ENCODE measurements around the gene STPG1. TPM values are rescaled to one million over a fixed set of nuclear protein-coding genes. Genes with fewer than 3 reads are reported as not detected.
A peak's percentile ranks its signal among the peaks of the same experiment; 100 is the strongest.

The STPG1 gene
- total and polyA plus RNA-seq, 9 of the 15 experiments (the other 6 are each of a cell fraction or from before 2014, with no cell fraction given): 5.0 to 11.9 (median 8.3) TPM

DNA sequence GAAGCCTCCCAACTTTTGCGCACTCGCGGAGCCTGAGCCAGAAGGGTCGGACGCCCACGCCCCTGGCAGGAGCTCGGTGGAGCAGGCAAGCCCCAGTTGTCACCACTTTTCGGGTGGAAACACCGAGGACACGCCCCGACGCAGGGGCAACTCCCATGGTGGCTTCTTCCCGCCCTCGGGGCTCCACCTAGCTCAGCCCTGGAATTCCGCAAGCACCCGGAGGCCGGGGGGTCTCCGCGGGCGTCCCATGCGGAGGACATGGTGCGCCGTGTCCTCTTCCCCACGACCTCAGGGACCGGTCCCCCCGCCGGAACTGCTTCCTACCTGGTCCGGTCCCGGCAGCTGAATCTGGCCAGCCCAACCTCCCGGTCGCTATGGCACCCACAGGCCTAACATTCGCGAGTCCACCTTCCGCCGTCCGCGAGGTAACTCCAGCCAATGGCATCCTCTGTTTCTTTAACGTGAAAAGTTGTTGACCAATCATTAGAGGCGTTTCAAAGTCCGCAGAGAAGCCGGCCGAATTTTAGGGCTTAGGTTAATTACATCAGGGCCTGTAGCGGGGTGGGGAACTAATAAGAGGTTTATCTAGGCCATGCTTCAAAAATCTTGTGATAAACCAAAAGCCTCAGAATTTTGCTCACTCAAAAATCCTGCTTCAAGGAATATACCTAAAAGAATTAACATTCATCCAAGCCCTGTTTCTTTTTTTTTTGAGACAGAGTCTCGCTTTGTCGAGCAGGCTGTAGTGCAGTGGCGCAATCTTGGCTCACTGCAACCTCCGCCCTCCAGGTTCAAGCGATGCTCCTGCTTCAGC is at the start of gene STPG1 (continued):
- TF ChIP-seq, protein P1, sequence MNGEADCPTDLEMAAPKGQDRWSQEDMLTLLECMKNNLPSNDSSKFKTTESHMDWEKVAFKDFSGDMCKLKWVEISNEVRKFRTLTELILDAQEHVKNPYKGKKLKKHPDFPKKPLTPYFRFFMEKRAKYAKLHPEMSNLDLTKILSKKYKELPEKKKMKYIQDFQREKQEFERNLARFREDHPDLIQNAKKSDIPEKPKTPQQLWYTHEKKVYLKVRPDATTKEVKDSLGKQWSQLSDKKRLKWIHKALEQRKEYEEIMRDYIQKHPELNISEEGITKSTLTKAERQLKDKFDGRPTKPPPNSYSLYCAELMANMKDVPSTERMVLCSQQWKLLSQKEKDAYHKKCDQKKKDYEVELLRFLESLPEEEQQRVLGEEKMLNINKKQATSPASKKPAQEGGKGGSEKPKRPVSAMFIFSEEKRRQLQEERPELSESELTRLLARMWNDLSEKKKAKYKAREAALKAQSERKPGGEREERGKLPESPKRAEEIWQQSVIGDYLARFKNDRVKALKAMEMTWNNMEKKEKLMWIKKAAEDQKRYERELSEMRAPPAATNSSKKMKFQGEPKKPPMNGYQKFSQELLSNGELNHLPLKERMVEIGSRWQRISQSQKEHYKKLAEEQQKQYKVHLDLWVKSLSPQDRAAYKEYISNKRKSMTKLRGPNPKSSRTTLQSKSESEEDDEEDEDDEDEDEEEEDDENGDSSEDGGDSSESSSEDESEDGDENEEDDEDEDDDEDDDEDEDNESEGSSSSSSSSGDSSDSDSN (IDR thresholded peaks at IDR 0.05; ENCODE audit: borderline replicate concordance in 1 of 2, low read depth in 2 of 2, low read length in 2 of 2): no peak
- TF ChIP-seq, protein P2, sequence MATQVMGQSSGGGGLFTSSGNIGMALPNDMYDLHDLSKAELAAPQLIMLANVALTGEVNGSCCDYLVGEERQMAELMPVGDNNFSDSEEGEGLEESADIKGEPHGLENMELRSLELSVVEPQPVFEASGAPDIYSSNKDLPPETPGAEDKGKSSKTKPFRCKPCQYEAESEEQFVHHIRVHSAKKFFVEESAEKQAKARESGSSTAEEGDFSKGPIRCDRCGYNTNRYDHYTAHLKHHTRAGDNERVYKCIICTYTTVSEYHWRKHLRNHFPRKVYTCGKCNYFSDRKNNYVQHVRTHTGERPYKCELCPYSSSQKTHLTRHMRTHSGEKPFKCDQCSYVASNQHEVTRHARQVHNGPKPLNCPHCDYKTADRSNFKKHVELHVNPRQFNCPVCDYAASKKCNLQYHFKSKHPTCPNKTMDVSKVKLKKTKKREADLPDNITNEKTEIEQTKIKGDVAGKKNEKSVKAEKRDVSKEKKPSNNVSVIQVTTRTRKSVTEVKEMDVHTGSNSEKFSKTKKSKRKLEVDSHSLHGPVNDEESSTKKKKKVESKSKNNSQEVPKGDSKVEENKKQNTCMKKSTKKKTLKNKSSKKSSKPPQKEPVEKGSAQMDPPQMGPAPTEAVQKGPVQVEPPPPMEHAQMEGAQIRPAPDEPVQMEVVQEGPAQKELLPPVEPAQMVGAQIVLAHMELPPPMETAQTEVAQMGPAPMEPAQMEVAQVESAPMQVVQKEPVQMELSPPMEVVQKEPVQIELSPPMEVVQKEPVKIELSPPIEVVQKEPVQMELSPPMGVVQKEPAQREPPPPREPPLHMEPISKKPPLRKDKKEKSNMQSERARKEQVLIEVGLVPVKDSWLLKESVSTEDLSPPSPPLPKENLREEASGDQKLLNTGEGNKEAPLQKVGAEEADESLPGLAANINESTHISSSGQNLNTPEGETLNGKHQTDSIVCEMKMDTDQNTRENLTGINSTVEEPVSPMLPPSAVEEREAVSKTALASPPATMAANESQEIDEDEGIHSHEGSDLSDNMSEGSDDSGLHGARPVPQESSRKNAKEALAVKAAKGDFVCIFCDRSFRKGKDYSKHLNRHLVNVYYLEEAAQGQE (IDR thresholded peaks at IDR 0.05; ENCODE audit: borderline replicate concordance): peak; percentile 54
- TF ChIP-seq, protein P2 (CRISPR knock-in tag; IDR thresholded peaks at IDR 0.05; ENCODE audit: low read depth): peak; percentile 57; the same call in 1 of the 2 replicates
- TF ChIP-seq FOXJ3 (CRISPR knock-in tag; IDR thresholded peaks at IDR 0.05) (no peak), HEY1 (CRISPR knock-in tag; IDR thresholded peaks at IDR 0.05; ENCODE audit: borderline replicate concordance) (no peak), TCFL5 (CRISPR knock-in tag; conservative IDR thresholded peaks at IDR 0.05) (no peak), SMAD3 (CRISPR knock-in tag; conservative IDR thresholded peaks at IDR 0.05) (no peak), ZFP1 (CRISPR knock-in tag; IDR thresholded peaks at IDR 0.05) (no peak), NR2F6 (CRISPR knock-in tag; IDR thresholded peaks at IDR 0.05) (no peak), MAZ (CRISPR knock-in tag; conservative IDR thresholded peaks at IDR 0.05 in 1 of 2, IDR thresholded peaks at IDR 0.05 in 1 of 2) (peak in 1 of 2 experiments; percentile 57; a peak in 2 of 4 replicates), BRCA1 (IDR thresholded peaks at IDR 0.05) (no peak), BRCA1 (CRISPR knock-in tag; IDR thresholded peaks at IDR 0.05) (no peak), PTRF (tag; IDR thresholded peaks at IDR 0.05) (no peak)
- TF ChIP-seq, protein P3, sequence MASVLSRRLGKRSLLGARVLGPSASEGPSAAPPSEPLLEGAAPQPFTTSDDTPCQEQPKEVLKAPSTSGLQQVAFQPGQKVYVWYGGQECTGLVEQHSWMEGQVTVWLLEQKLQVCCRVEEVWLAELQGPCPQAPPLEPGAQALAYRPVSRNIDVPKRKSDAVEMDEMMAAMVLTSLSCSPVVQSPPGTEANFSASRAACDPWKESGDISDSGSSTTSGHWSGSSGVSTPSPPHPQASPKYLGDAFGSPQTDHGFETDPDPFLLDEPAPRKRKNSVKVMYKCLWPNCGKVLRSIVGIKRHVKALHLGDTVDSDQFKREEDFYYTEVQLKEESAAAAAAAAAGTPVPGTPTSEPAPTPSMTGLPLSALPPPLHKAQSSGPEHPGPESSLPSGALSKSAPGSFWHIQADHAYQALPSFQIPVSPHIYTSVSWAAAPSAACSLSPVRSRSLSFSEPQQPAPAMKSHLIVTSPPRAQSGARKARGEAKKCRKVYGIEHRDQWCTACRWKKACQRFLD (CRISPR knock-in tag; IDR thresholded peaks at IDR 0.05): no peak
- TF ChIP-seq, protein P4, sequence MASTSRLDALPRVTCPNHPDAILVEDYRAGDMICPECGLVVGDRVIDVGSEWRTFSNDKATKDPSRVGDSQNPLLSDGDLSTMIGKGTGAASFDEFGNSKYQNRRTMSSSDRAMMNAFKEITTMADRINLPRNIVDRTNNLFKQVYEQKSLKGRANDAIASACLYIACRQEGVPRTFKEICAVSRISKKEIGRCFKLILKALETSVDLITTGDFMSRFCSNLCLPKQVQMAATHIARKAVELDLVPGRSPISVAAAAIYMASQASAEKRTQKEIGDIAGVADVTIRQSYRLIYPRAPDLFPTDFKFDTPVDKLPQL (IDR thresholded peaks at IDR 0.05; ENCODE audit: extremely low read depth, insufficient read length): no peak
